Calu3 (cell line): ENCODE measurements around the gene SYNE3. TPM values are rescaled to one million over a fixed set of nuclear protein-coding genes. Genes with fewer than 3 reads are reported as not detected.

ENCODE experiments used
- BruUV-seq: library from RNA; stranded (reverse); fragments of 400-500 nt; replicated peaks from 2 replicates; lab custom pipeline; 2021; lab: Mats Ljungman, UMichigan
- CTCF ChIA-PET: fragments of 300-600 bp; sonication (Branson Sonifier 250); formaldehyde crosslinking; loops from one replicate; lab custom pipeline; 2022; ENCODE audit warnings: antibody characterized with exemption; lab: Charles Lee
- DNase-seq: peaks from one replicate; pipeline ENCODE4 v3.0.0; 2022
- H3K27ac Mint-ChIP-seq: one replicate; pipeline ENCODE4 v1.8.0; 2022; ENCODE audit warnings: mixed read lengths; ENCODE audit not compliant: unreplicated experiment
- H3K27me3 Mint-ChIP-seq: one replicate; pipeline ENCODE4 v1.8.0; 2022; ENCODE audit warnings: mixed read lengths; ENCODE audit not compliant: unreplicated experiment
- H3K36me3 Mint-ChIP-seq: one replicate; pipeline ENCODE4 v1.8.0; 2022; ENCODE audit warnings: mild to moderate bottlenecking, moderate library complexity, mixed read lengths; ENCODE audit not compliant: insufficient read depth, unreplicated experiment
- H3K4me1 Mint-ChIP-seq: one replicate; pipeline ENCODE4 v1.8.0; 2022; ENCODE audit warnings: mild to moderate bottlenecking, low read depth, mixed read lengths; ENCODE audit not compliant: unreplicated experiment
- H3K4me3 Mint-ChIP-seq: one replicate; pipeline ENCODE4 v1.8.0; 2022; ENCODE audit warnings: mild to moderate bottlenecking, low read depth, moderate library complexity, mixed read lengths; ENCODE audit not compliant: unreplicated experiment
- H3K9me3 Mint-ChIP-seq: one replicate; pipeline ENCODE4 v1.8.0; 2022; ENCODE audit warnings: low read depth, mixed read lengths; ENCODE audit not compliant: unreplicated experiment
- CTCF ChIP-seq: fragments of 200-600 bp; IDR thresholded peaks from one replicate; pipeline ENCODE4 v1.8.0; 2022; ENCODE audit warnings: antibody characterized with exemption; ENCODE audit not compliant: unreplicated experiment
- intact Hi-C: fragments of 100-400 bp; cut with micrococcal nuclease; formaldehyde crosslinking; loops from one replicate; pipeline ENCODE4 v1.10.0; 2022; ENCODE audit not compliant: unreplicated experiment
- total RNA-seq: library from RNA; stranded (reverse); gene quantifications from 2 replicates; pipeline ENCODE4 v1.2.3, GENCODE V29; 2022

SYNE3 gene
- total RNA-seq, 1 experiment from 2014 or later = 0.97 TPM

- peaks cover 5% of the 10 kb centered on the region for H3K36me3 Mint-ChIP-seq
- H3K27ac Mint-ChIP-seq = peak overlapping the region; percentile 20
- intact Hi-C loops = no loop called here
- BruUV-seq = no TSS peak
- no peak for TF ChIP-seq CTCF
- no peaks in the 10 kb centered on the region for H3K27me3 Mint-ChIP-seq
- DNase-seq = no peak
- CTCF ChIA-PET = interaction anchor here (1.4 to 1.5 kb wide), 2 partner anchors 53 to 83 kb away, joined by 3 to 7 read pairs; no protein-coding TSS in a partner anchor
- no peaks in the 10 kb centered on the region for H3K9me3 Mint-ChIP-seq
- H3K4me3 Mint-ChIP-seq = peak overlapping the region; percentile 42
- H3K4me1 Mint-ChIP-seq = peaks cover 48% of the 10 kb centered on the region
These were observed 8.5 kb upstream of the SYNE3 start for GRCh38 chr14:95524706-95525512.

GRCh38 chr14:95523815-95524448 lies 7.5 kb upstream of the SYNE3 start:
- Mint-ChIP-seq H3K27ac (peak overlapping the region; percentile 72), H3K27me3 (no peaks in the 10 kb centered on the region), H3K4me1 (peaks cover 48% of the 10 kb centered on the region), H3K9me3 (no peaks in the 10 kb centered on the region), H3K4me3 (peak overlapping the region; percentile 42), H3K36me3 (peaks cover 5% of the 10 kb centered on the region)
- intact Hi-C loops = no loop called here
- BruUV-seq = no TSS peak
- CTCF ChIA-PET = interaction anchor here (1.4 to 1.6 kb wide), 4 partner anchors 16 to 82 kb away, joined by 3 to 7 read pairs (median 4); no protein-coding TSS in a partner anchor
- TF ChIP-seq CTCF = no peak
- DNase-seq = peak; percentile 41

- CTCF ChIA-PET = interaction anchor here (1.4 to 1.6 kb wide), 3 partner anchors 15 to 81 kb away, joined by 3 to 6 read pairs (median 3); no protein-coding TSS in a partner anchor
- BruUV-seq = no TSS peak
- no peaks in the 10 kb centered on the region for H3K27me3 Mint-ChIP-seq
- intact Hi-C loops = no loop called here
- peak overlapping the region; percentile 42 for H3K4me3 Mint-ChIP-seq
- peaks cover 48% of the 10 kb centered on the region for H3K4me1 Mint-ChIP-seq
- DNase-seq = no peak
- H3K27ac Mint-ChIP-seq = peak overlapping the region; percentile 72
- H3K9me3 Mint-ChIP-seq = no peaks in the 10 kb centered on the region
- TF ChIP-seq CTCF = no peak
- H3K36me3 Mint-ChIP-seq = peaks cover 5% of the 10 kb centered on the region
These were observed 6.8 kb upstream of the SYNE3 start for GRCh38 chr14:95523051-95523814.

GRCh38 chr14:95522556-95522955 lies 6.1 kb upstream of the SYNE3 start:
- Mint-ChIP-seq H3K4me1 (peaks cover 53% of the 10 kb centered on the region), H3K27ac (no peak overlapping the region), H3K36me3 (peaks cover 5% of the 10 kb centered on the region), H3K9me3 (no peaks in the 10 kb centered on the region), H3K4me3 (no peak overlapping the region), H3K27me3 (no peaks in the 10 kb centered on the region)
- CTCF ChIA-PET = interaction anchor here (1.4 to 1.6 kb wide), 2 partner anchors 14 to 80 kb away, joined by 3 to 6 read pairs; no protein-coding TSS in a partner anchor
- no TSS peak for BruUV-seq
- intact Hi-C loops = no loop called here
- no peak for DNase-seq
- no peak for TF ChIP-seq CTCF
